GM12878 (cell line): Measurements from ENCODE around the gene CATSPER3. TPM values are rescaled to one million over a fixed set of nuclear protein-coding genes. Genes with fewer than 3 reads are reported as not detected.

Experiments used
- ATAC-seq: fragments of 200-7000 bp; cut with Tn5 transposase; 3 replicates; pipeline ENCODE4 v1.9.1; 2020; ENCODE audit warnings: mild to moderate bottlenecking, moderate library complexity
- BruUV-seq: library from RNA; stranded (reverse); fragments of 400-500 nt; replicated peaks from 2 replicates; lab custom pipeline; 2021; lab: Mats Ljungman, UMichigan
- CTCF ChIA-PET: fragments of 300-600 bp; sonication (Branson Sonifier 250); formaldehyde crosslinking; extraction: SDS; loops from one replicate; lab custom pipeline; 2021; ENCODE audit warnings: inconsistent platforms; lab: Yijun Ruan, JAX
- POLR2A ChIA-PET: fragments of 350-600 bp; formaldehyde crosslinking; extraction: SDS; loops from one replicate; lab custom pipeline; 2021; ENCODE audit warnings: inconsistent platforms; lab: Charles Lee
- RAD21 ChIA-PET: fragments of 300-600 bp; sonication (Branson Sonifier 250); formaldehyde crosslinking; loops from one replicate; lab custom pipeline; 2023; ENCODE audit warnings: antibody characterized with exemption; ENCODE audit not compliant: unreplicated experiment; lab: Charles Lee
- SMC1A ChIA-PET: fragments of 300-600 bp; sonication (Branson Sonifier 250); formaldehyde crosslinking; loops from one replicate; lab custom pipeline; 2023; ENCODE audit not compliant: unreplicated experiment, uncharacterized antibody; lab: Charles Lee
- DNase-seq: peaks from one replicate; pipeline ENCODE4 v3.0.0-alpha.2; 2011; ENCODE audit warnings: low read depth, low spot score
- FAIRE-seq: peaks from 3 replicates; lab custom pipeline; 2011; peaks lifted over from hg19 to GRCh38; lab: Jason Lieb, UNC
- H2AFZ ChIP-seq: 2 replicates; pipeline ENCODE4 v1.6.0; 2011; ENCODE audit warnings: low read depth, low read length, control low read depth; ENCODE audit not compliant: control insufficient read depth
- H3K27ac ChIP-seq: 2 replicates; pipeline ENCODE4 v1.5.1; 2011; ENCODE audit warnings: control low read depth; ENCODE audit not compliant: control insufficient read depth, insufficient read depth
- H3K27me3 ChIP-seq, 2 experiments: replicated peaks in 1 of 2; 2 replicates each; pipeline versions ENCODE4 v1.6.0 to v1.6.1; 2011; ENCODE audit warnings: low read length in 1 of 2; ENCODE audit not compliant: control insufficient read depth in 2 of 2, insufficient read depth in 2 of 2
- H3K36me3 ChIP-seq, 2 experiments: 2 replicates each; pipeline ENCODE4 v1.5.1; 2011; ENCODE audit warnings: low read length in 1 of 2; ENCODE audit not compliant: control insufficient read depth in 2 of 2, insufficient read depth in 2 of 2
- H3K4me1 ChIP-seq: 2 replicates; pipeline ENCODE4 v1.6.1; 2011; ENCODE audit warnings: mild to moderate bottlenecking, low read length, moderate library complexity, mixed read lengths; ENCODE audit not compliant: control insufficient read depth, insufficient read depth
- H3K4me2 ChIP-seq: 2 replicates; pipeline ENCODE4 v1.6.0; 2011; ENCODE audit warnings: control low read depth; ENCODE audit not compliant: control insufficient read depth, insufficient read depth
- H3K4me3 ChIP-seq: fragments of 200-600 bp; sonication (generic); 2 replicates; pipeline ENCODE4 v1.5.1; 2016
- H3K79me2 ChIP-seq: 2 replicates; pipeline ENCODE4 v1.6.0; 2011; ENCODE audit warnings: low read length; ENCODE audit not compliant: control insufficient read depth, insufficient read depth
- H3K9ac ChIP-seq: 2 replicates; pipeline ENCODE4 v1.8.0; 2011; ENCODE audit warnings: low read length, control low read depth, mixed read lengths; ENCODE audit not compliant: control insufficient read depth, insufficient read depth
- H3K9me3 ChIP-seq: replicated peaks from 3 replicates; pipeline ENCODE4 v1.5.1; 2011; ENCODE audit warnings: mild to moderate bottlenecking, low read length; ENCODE audit not compliant: control insufficient read depth, insufficient read depth
- H4K20me1 ChIP-seq: 2 replicates; pipeline ENCODE4 v1.6.0; 2011; ENCODE audit not compliant: control insufficient read depth, insufficient read depth
- ATF2 ChIP-seq: IDR thresholded peaks from 2 replicates; pipeline ENCODE4 v1.6.1; 2012; ENCODE audit warnings: low read length, inconsistent platforms
- CBFB ChIP-seq: IDR thresholded peaks from 2 replicates; pipeline ENCODE4 v1.6.1; 2016; ENCODE audit warnings: antibody characterized with exemption, low read depth
- CBX5 ChIP-seq: sonication (generic); IDR thresholded peaks from 2 replicates; pipeline ENCODE4 v1.6.1; 2016; ENCODE audit warnings: low read depth, moderate library complexity, mild to moderate bottlenecking, inconsistent platforms
- CHD4 ChIP-seq: fragments of 200-600 bp; sonication (generic); IDR thresholded peaks from 2 replicates; pipeline ENCODE4 v1.6.1; 2016; ENCODE audit warnings: mild to moderate bottlenecking
- EED ChIP-seq: sonication (generic); IDR thresholded peaks from 2 replicates; pipeline ENCODE4 v1.6.1; 2016; ENCODE audit warnings: antibody characterized with exemption, low read depth
- GABPA ChIP-seq: IDR thresholded peaks from 2 replicates; pipeline ENCODE4 v1.6.1; 2014; ENCODE audit warnings: antibody characterized with exemption, low read depth, mild to moderate bottlenecking, inconsistent platforms
- HDGF ChIP-seq: fragments of 450-650 bp; IDR thresholded peaks from 2 replicates; pipeline ENCODE4 v1.6.1; 2016; ENCODE audit warnings: antibody characterized with exemption
- MLLT1 ChIP-seq: fragments of 450-650 bp; IDR thresholded peaks from 2 replicates; pipeline ENCODE4 v1.6.1; 2016; ENCODE audit warnings: mild to moderate bottlenecking
- NBN ChIP-seq: fragments of 450-650 bp; IDR thresholded peaks from 2 replicates; pipeline ENCODE4 v1.6.1; 2016
- POLR2AphosphoS5 ChIP-seq: IDR thresholded peaks from 2 replicates; pipeline ENCODE4 v1.6.1; 2011; ENCODE audit warnings: mild to moderate bottlenecking, low read length, inconsistent platforms
- ZBED1 ChIP-seq: IDR thresholded peaks from 2 replicates; pipeline ENCODE4 v1.6.1; 2016; ENCODE audit warnings: borderline replicate concordance
- ZNF274 ChIP-seq: IDR thresholded peaks from one replicate; pipeline ENCODE4 v1.8.0; 2011; ENCODE audit not compliant: insufficient read length, insufficient read depth
- ZZZ3 ChIP-seq: IDR thresholded peaks from 2 replicates; pipeline ENCODE4 v1.6.1; 2011; ENCODE audit warnings: low read depth; ENCODE audit not compliant: control insufficient read depth, insufficient read length
- WGBS: methylation state at CpG from one replicate; pipeline ENCODE4 v1.1.6; 2016; ENCODE audit warnings: low lambda C conversion rate; ENCODE audit not compliant: insufficient replicate concordance, insufficient coverage; ENCODE audit errors: missing lambda C conversion rate; 5-methylcytosine and 5-hydroxymethylcytosine counted together
- in situ Hi-C: fragments of 300-500 bp; cut with MboI; formaldehyde crosslinking; loops from 9 replicates; pipeline ENCODE4 v1.14.3; 2018; ENCODE audit warnings: mixed read lengths
- intact Hi-C: fragments of 100-400 bp; cut with micrococcal nuclease; formaldehyde crosslinking; loops from one replicate; pipeline ENCODE4 v1.14.2; 2022; ENCODE audit not compliant: unreplicated experiment
- polyA plus RNA-seq, 11 experiments: library from polyadenylated mRNA; depleted of rRNA in 4 of 11; unstranded in 6 of 11; stranded (reverse) in 5 of 11; fragments of >200 nt; fragmentation: Nextera tagmentation in 4 of 11; fragmentation: Illumina TruSeq in 1 of 11; extraction: Ambion mirVana in 4 of 11; extraction: Trizol in 1 of 11; gene quantifications; 1 replicate in 1 of 11; 2 replicates in 10 of 11; pipeline versions ENCODE4 v1.2.1 to v1.2.3, GENCODE V29; 2011 to 2016; ENCODE audit warnings: inconsistent platforms in 2 of 11, missing spikeins in 2 of 11, low read depth in 1 of 11
- total RNA-seq, 4 experiments: library from RNA; depleted of rRNA in 3 of 4; stranded (reverse); fragments of >200 nt in 3 of 4; fragmentation: Illumina TruSeq in 1 of 4; extraction: Trizol in 1 of 4; gene quantifications; 2 replicates each; pipeline versions ENCODE4 v1.2.1 to v1.2.3, GENCODE V29; 2013 to 2021
- TF ChIP-seq, protein P1 (sequence below): fragments of 450-650 bp; IDR thresholded peaks from 2 replicates; pipeline ENCODE4 v1.6.1; 2017; ENCODE audit warnings: low read depth, mild to moderate bottlenecking, moderate library complexity
- TF ChIP-seq, protein P2 (sequence below): fragments of 450-650 bp; IDR thresholded peaks from 2 replicates; pipeline ENCODE4 v1.6.1; 2017; ENCODE audit warnings: mild to moderate bottlenecking, moderate library complexity

The CATSPER3 gene
- total and polyA plus RNA-seq, 10 of the 15 experiments (the other 5 are each of a cell fraction or from before 2014, with no cell fraction given) = 0.06 to 0.38 (median 0.13) TPM; not detected in 4

- TF ChIP-seq, protein P1, sequence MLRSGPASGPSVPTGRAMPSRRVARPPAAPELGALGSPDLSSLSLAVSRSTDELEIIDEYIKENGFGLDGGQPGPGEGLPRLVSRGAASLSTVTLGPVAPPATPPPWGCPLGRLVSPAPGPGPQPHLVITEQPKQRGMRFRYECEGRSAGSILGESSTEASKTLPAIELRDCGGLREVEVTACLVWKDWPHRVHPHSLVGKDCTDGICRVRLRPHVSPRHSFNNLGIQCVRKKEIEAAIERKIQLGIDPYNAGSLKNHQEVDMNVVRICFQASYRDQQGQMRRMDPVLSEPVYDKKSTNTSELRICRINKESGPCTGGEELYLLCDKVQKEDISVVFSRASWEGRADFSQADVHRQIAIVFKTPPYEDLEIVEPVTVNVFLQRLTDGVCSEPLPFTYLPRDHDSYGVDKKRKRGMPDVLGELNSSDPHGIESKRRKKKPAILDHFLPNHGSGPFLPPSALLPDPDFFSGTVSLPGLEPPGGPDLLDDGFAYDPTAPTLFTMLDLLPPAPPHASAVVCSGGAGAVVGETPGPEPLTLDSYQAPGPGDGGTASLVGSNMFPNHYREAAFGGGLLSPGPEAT = no peak
- TF ChIP-seq MLLT1 (no peak), CHD4 (no peak), CBFB (no peak), HDGF (no peak)
Measured at GRCh38 chr5:135060021-135060420, 92.3 kb downstream of the CATSPER3 start (continued).

DNA sequence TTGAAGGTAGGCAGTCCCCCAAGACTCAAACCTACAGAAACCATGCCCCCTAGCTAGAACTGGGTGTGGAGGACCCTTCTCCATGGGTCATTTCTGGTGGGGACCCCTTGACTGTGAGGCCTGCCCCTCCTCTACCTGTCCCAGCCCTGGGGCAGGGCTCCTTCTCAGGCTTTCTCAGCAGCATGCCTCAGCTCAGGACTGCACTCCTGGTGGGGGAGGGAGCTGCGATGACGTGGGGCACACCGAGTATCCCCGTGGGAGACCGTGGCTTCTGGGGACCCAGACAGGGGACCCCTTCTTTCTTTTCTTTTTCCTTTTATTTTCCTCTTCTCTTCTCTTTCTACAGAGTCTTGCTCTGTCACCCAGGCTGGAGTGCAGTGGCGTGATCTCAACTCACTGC is 93.3 kb downstream of the CATSPER3 start:
- H3K27me3 ChIP-seq = peaks cover 0 to 3% of the 10 kb centered on the region in 2 experiments; a peak in 3 of 4 replicates
- WGBS = 18% methylated on average over 6 of the region's 6 CpGs
- no TSS peak for BruUV-seq
- no peak for ATAC-seq
- in situ Hi-C loops = no loop called here
- CTCF ChIA-PET = no interaction called here
- H3K4me3 ChIP-seq = no peak overlapping the region
- no peak overlapping the region for H3K27ac ChIP-seq
- no peaks in the 10 kb centered on the region for H3K79me2 ChIP-seq
- no peak for FAIRE-seq
- SMC1A ChIA-PET = no interaction called here
- no peaks in the 10 kb centered on the region for H4K20me1 ChIP-seq
- RAD21 ChIA-PET = no interaction called here
- H2AFZ ChIP-seq = no peak overlapping the region
- intact Hi-C loops = no loop called here
- no peaks in the 10 kb centered on the region for H3K9me3 ChIP-seq
- no peak overlapping the region for H3K9ac ChIP-seq
- H3K36me3 ChIP-seq = no peaks in the 10 kb centered on the region
- no peak for DNase-seq
- POLR2A ChIA-PET = no interaction called here
- H3K4me2 ChIP-seq = no peak overlapping the region
- H3K4me1 ChIP-seq = no peaks in the 10 kb centered on the region
- TF ChIP-seq CBX5 (no peak), ZNF274 (no peak), GABPA (no peak), ATF2 (no peak), POLR2AphosphoS5 (no peak), EED (no peak), ZBED1 (no peak), NBN (no peak), ZZZ3 (no peak)
- TF ChIP-seq, protein P2, sequence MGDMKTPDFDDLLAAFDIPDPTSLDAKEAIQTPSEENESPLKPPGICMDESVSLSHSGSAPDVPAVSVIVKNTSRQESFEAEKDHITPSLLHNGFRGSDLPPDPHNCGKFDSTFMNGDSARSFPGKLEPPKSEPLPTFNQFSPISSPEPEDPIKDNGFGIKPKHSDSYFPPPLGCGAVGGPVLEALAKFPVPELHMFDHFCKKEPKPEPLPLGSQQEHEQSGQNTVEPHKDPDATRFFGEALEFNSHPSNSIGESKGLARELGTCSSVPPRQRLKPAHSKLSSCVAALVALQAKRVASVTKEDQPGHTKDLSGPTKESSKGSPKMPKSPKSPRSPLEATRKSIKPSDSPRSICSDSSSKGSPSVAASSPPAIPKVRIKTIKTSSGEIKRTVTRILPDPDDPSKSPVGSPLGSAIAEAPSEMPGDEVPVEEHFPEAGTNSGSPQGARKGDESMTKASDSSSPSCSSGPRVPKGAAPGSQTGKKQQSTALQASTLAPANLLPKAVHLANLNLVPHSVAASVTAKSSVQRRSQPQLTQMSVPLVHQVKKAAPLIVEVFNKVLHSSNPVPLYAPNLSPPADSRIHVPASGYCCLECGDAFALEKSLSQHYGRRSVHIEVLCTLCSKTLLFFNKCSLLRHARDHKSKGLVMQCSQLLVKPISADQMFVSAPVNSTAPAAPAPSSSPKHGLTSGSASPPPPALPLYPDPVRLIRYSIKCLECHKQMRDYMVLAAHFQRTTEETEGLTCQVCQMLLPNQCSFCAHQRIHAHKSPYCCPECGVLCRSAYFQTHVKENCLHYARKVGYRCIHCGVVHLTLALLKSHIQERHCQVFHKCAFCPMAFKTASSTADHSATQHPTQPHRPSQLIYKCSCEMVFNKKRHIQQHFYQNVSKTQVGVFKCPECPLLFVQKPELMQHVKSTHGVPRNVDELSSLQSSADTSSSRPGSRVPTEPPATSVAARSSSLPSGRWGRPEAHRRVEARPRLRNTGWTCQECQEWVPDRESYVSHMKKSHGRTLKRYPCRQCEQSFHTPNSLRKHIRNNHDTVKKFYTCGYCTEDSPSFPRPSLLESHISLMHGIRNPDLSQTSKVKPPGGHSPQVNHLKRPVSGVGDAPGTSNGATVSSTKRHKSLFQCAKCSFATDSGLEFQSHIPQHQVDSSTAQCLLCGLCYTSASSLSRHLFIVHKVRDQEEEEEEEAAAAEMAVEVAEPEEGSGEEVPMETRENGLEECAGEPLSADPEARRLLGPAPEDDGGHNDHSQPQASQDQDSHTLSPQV = no peak
